Islet of Langerhans (tissue), 1 donor: ENCODE measurements around the gene BTBD7.

Experiments used
- FAIRE-seq: peaks from one replicate; lab custom pipeline; 2011; peaks lifted over from hg19 to GRCh38; lab: Jason Lieb, UNC

BTBD7 gene

GRCh38 chr14:93195316-93195999 lies 137.4 kb downstream of the BTBD7 start:
- FAIRE-seq, result no peak
